Fibroblast of lung (primary cell): Measurements from ENCODE around the gene PRSS33.

Source experiments
- EZH2 ChIP-seq: IDR thresholded peaks from 2 replicates; pipeline ENCODE4 v1.5.1; 2012; ENCODE audit warnings: low read length, control low read depth, mild to moderate bottlenecking; ENCODE audit errors: missing control alignments
- TF ChIP-seq, protein P1 (sequence below), 2 donors: IDR thresholded peaks in 1 of 2; conservative IDR thresholded peaks in 1 of 2; 1 replicate in 1 of 2; 2 replicates in 1 of 2; pipeline ENCODE4 v1.5.1; 2011 to 2012; ENCODE audit warnings: low read length in 2 of 2, control low read depth in 1 of 2, inconsistent platforms in 1 of 2, low read depth in 1 of 2, mild to moderate bottlenecking in 1 of 2

DNA sequence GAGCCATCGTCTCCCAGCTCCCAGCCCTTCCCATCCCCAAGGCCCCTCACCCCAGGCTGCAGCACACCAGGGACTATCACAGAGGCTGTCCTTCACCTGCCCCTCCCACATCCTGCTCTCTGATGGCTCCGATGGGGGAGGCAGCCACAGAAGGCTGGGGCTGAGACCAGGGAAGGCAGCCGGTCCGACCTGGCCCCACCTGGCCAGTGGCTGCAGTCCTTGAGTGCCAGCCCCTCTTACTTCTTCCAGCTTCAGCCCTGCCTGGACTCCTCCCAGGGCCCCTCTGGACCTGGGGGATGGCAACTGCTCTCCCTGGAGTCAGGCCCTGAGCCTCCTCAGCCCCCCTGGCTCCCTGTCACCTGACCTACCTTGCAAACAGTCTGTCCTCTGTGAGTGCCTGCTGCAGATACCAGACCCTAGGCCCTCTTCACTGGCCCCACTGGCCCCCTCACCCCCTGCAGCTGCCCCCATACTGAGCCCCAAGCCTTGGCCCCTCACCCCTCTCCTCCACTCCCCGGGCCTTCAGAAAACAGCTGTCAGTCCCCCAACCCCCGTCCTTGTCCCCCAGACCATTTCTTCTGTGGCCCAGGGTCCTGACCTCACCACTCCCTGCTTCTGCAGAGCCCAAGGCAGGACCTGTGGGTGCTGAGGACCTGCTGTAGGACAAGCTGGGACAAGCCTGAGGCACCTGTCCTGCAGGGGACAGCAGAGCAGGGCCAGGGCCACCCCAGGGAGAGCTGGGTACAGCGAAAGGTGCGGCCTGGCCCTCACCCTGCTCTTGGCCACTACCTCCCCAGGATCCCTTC lies 47.5 kb downstream of the PRSS33 start:
- TF ChIP-seq, protein P1, sequence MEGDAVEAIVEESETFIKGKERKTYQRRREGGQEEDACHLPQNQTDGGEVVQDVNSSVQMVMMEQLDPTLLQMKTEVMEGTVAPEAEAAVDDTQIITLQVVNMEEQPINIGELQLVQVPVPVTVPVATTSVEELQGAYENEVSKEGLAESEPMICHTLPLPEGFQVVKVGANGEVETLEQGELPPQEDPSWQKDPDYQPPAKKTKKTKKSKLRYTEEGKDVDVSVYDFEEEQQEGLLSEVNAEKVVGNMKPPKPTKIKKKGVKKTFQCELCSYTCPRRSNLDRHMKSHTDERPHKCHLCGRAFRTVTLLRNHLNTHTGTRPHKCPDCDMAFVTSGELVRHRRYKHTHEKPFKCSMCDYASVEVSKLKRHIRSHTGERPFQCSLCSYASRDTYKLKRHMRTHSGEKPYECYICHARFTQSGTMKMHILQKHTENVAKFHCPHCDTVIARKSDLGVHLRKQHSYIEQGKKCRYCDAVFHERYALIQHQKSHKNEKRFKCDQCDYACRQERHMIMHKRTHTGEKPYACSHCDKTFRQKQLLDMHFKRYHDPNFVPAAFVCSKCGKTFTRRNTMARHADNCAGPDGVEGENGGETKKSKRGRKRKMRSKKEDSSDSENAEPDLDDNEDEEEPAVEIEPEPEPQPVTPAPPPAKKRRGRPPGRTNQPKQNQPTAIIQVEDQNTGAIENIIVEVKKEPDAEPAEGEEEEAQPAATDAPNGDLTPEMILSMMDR (conservative IDR thresholded peaks at IDR 0.05 in 1 of 2, IDR thresholded peaks at IDR 0.05 in 1 of 2; ENCODE audit: low read depth in 1 of 2, low read length in 2 of 2): no peak
- no peak for TF ChIP-seq EZH2
